ENCODE results near the gene AXL.
A peak's percentile ranks its signal among the peaks of the same experiment; 100 is the strongest.
"Not testable (repeated sequence)": the region's sequence is repeated elsewhere in the genome, so short reads cannot be mapped to it uniquely, and the experiment has no call there.

AXL gene

GRCh38 chr19:41263850-41264580 is 45.0 kb downstream of the AXL start, which contains the start of gene HNRNPUL1:
Gene HNRNPUL1, plus strand, starts transcription at chr19:41264372. Its CDS starts 132 bp downstream, at chr19:41264504.
- peak; percentile 98 for DNase-seq (ENCODE audit: insufficient read length, low spot score)
- TF ChIP-seq POLR2A (IDR thresholded peaks at IDR 0.05; ENCODE audit: low read depth, low read length), result peak; percentile 39; the same call in 1 of the 2 replicates
- peak; percentile 93 for FAIRE-seq

- FAIRE-seq, result no peak
- TF ChIP-seq POLR2A (IDR thresholded peaks at IDR 0.05; ENCODE audit: low read depth, low read length), result peak; percentile 27; the same call in 1 of the 2 replicates
- DNase-seq (ENCODE audit: insufficient read length, low spot score), result peak; percentile 38
These were observed 45.8 kb downstream of the AXL start for GRCh38 chr19:41264581-41265394.

- FAIRE-seq (no peak), DNase-seq (ENCODE audit: insufficient read length, low spot score) (no peak)
- TF ChIP-seq POLR2A (IDR thresholded peaks at IDR 0.05; ENCODE audit: low read depth, low read length), result no peak
These were observed 46.6 kb downstream of the AXL start for GRCh38 chr19:41265395-41266153.

- FAIRE-seq (no peak), DNase-seq (ENCODE audit: insufficient read length, low spot score) (no peak)
- no peak for TF ChIP-seq POLR2A (IDR thresholded peaks at IDR 0.05; ENCODE audit: low read depth, low read length)
These were observed 50.0 kb downstream of the AXL start for GRCh38 chr19:41269055-41269454.

- FAIRE-seq (no peak), DNase-seq (ENCODE audit: insufficient read length, low spot score) (no peak)
- TF ChIP-seq POLR2A (IDR thresholded peaks at IDR 0.05; ENCODE audit: low read depth, low read length), result no peak
These were observed 50.5 kb downstream of the AXL start for GRCh38 chr19:41269571-41269970.

- no peak for DNase-seq (ENCODE audit: insufficient read length, low spot score)
- no peak for TF ChIP-seq POLR2A (IDR thresholded peaks at IDR 0.05; ENCODE audit: low read depth, low read length)
- FAIRE-seq, result no peak
These were observed 54.1 kb downstream of the AXL start for GRCh38 chr19:41273076-41273475.

- no peak for TF ChIP-seq POLR2A (IDR thresholded peaks at IDR 0.05; ENCODE audit: low read depth, low read length)
- FAIRE-seq (no peak), DNase-seq (ENCODE audit: insufficient read length, low spot score) (no peak)
These were observed 55.8 kb downstream of the AXL start for GRCh38 chr19:41274802-41275201.

GRCh38 chr19:41276231-41276630 is 57.2 kb downstream of the AXL start:
- FAIRE-seq, result no peak
- DNase-seq (ENCODE audit: insufficient read length, low spot score), result no peak
- TF ChIP-seq POLR2A (IDR thresholded peaks at IDR 0.05; ENCODE audit: low read depth, low read length), result no peak

- no peak for TF ChIP-seq POLR2A (IDR thresholded peaks at IDR 0.05; ENCODE audit: low read depth, low read length)
- DNase-seq (ENCODE audit: insufficient read length, low spot score), result no peak
- FAIRE-seq, result no peak
These were observed 59.5 kb downstream of the AXL start for GRCh38 chr19:41278478-41278877.

- DNase-seq (ENCODE audit: insufficient read length, low spot score) (no peak), FAIRE-seq (no peak)
- no peak for TF ChIP-seq POLR2A (IDR thresholded peaks at IDR 0.05; ENCODE audit: low read depth, low read length)
These were observed 69.9 kb downstream of the AXL start for GRCh38 chr19:41288673-41289530.

GRCh38 chr19:41289814-41290213 is 70.8 kb downstream of the AXL start:
- DNase-seq (ENCODE audit: insufficient read length, low spot score); FAIRE-seq: not testable (repeated sequence)

GRCh38 chr19:41294393-41294792 is 75.4 kb downstream of the AXL start:
- FAIRE-seq (no peak), DNase-seq (ENCODE audit: insufficient read length, low spot score) (no peak)
- no peak for TF ChIP-seq POLR2A (IDR thresholded peaks at IDR 0.05; ENCODE audit: low read depth, low read length)

- TF ChIP-seq POLR2A (IDR thresholded peaks at IDR 0.05; ENCODE audit: low read depth, low read length), result no peak
- DNase-seq (ENCODE audit: insufficient read length, low spot score) (no peak), FAIRE-seq (no peak)
These were observed 76.5 kb downstream of the AXL start for GRCh38 chr19:41295499-41295898.

Measured in H54 (cell line).